NCI-H446 treated with DMSO at 0.1 percent for 48 hours (cell line): ENCODE results near the gene DDAH2.

Experiments
- DNase-seq: peaks from one replicate; lab custom pipeline; 2025; lab: John Stamatoyannopoulos, UW

Gene DDAH2

DNA sequence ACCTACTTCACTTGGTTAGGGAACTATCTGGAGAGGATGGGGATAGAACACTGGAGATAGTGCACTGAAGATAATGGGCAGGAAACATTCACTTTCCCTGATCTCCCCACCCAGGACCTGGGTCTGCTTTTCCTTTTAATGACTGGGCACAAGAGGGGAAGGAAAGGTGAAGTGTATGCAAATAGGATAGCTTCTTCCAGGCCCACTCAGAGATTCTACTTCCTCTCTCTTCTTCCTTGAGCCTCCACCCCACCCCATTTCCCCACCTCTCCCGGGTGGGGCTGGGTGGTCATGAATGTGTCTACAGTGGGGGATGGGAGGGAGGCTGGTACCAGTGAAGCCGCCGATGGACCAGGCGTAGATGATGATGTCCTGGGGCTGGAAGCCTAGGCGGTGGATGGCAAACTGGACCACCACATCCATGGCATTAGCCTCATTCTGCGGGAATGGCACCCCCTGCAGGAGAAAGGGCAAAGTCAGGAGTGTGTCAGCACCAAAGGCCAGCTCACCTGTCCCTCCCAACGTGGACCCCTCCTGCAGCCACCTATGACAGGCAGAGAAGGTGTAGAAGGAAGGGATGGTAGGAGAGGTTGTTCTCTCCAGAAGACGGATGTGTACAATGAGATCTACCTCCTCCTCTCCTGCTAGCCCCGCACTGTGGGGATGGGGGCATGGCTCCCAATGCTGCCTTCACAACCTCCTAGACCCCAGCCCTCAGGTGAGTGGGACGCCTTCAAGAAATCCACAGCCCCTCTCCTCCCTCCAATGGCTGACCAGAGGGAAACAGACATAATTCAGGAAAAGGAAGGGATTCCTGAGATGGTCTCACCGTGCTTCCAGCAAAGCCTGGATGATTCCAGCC lies 39.6 kb downstream of the DDAH2 start:
- DNase-seq, result no peak

GRCh38 chr6:31687860-31688693 lies 41.0 kb downstream of the DDAH2 start:
- no peak for DNase-seq

DNA sequence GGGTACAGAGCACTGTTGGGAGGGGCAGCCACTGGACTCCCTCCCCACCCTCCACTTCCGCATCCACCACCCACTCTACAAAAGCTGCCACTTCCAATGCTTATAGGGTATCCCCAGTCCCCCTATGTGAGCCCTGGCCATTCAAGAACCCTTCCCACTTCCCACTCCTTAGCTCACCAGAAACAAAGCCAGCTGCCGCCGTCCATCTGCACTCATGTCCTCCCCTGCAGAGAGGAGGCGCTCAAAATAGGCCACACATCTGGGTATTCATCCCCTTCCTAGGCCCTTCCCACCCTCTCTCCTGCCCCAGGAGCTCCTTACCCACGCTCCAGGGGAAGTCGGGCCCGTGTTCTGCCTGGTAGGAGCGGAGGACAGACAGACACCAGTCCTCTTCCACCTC lies 41.8 kb downstream of the DDAH2 start:
- no peak for DNase-seq

DNA sequence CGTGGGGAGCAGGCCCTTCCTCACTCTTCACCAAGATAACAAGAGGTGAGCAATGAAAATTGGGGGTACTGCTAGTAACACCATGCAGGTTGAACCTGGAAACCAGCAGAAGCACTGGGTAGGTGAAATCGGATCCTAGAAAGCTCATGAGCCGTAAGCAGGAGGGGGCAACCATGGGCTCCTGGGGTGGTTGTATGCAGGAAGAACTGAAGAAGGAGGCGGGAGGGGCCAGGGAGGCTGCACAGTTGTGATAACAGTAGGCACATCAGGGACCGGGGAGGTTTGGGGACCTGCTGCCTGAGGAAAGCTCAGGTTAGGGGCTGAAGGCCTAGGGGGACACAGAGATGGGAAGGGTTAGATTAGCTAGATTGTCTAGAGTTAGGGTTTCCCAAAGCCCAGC lies 42.6 kb downstream of the DDAH2 start:
- DNase-seq, result no peak

DNA sequence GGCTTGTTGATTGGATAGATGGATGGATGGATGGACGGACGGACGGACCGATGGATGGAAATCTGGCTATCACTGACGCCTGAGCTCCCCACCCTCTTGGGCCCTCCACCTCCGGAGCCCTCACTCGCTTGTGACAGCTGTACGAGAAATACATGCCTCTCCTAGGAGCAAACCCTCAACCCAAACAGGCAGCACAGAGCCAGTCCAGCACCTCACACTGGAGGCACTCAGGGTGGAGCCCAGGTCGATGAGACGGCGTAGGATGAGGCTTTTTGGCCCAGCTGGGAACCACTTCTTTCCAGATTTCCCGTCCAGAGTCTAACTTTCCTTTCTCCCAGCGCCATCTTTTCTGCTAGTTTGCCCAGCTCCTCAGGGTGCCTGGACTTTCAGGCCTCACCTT lies 45.5 kb downstream of the DDAH2 start:
- no peak for DNase-seq

DNA sequence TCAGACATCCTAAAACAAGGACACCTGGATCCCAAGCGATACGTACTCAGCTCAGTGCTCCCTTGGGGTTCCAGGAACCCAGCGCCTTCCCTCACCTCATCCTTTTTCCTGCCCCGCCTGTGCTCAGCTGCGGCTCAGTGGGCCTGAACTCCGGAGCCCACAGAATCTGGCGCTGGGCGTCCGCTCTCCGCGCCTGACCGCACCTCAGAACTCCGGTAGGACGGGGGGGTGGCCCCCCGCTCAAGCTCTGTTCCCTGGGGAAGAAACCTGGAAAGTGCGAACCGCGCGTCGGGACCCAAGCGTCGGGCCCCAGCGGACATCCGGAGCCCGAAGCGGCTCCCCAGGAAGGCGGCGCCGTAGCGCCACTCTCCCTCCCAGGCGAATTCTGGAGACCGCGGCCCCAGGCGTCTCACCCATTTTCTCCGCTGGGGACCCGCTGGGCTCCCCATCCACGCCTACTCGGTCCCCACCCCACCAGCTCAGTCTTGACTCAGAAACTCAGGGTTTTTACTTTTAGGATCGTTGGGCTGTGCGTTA lies 47.9 kb downstream of the DDAH2 start:
- no peak for DNase-seq

- DNase-seq, result peak; percentile 27
Observed at GRCh38 chr6:31680226-31681134, 48.6 kb downstream of the DDAH2 start, which contains the start of gene LY6G5C. Gene LY6G5C (minus strand): TSS chr6:31681067. CDS start chr6:31680373, 694 bp downstream.

DNA sequence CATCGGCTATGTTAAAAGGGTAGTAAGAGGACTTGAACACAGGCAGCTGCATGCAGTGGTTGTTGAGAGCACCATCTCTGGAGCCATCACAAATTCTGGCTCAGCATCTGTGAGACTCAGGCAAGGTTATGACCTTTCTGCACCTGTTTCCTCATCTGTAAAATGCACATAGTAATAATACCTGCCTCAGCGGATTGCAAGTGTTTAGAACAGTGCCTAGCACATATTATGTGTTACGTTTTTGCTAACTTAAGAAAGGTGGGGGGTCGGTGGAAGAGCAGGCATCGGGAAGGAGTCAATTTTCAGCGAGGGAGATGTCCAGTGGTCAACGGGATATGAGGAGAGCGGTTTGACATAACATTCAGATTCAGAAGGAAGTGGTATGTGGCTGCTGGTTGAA lies 51.1 kb downstream of the DDAH2 start:
- DNase-seq, result no peak
